Stimulated activated CD4-positive, alpha-beta T cell treated with anti-CD3 and anti-CD28 coated beads, Interleukin-4, amount 100 ng/mL, for 1 hour (primary cell): ENCODE data around the gene COL26A1.

Experiments
- DNase-seq: peaks from one replicate; pipeline ENCODE4 v3.0.0-alpha.2; 2020

Gene COL26A1

DNA sequence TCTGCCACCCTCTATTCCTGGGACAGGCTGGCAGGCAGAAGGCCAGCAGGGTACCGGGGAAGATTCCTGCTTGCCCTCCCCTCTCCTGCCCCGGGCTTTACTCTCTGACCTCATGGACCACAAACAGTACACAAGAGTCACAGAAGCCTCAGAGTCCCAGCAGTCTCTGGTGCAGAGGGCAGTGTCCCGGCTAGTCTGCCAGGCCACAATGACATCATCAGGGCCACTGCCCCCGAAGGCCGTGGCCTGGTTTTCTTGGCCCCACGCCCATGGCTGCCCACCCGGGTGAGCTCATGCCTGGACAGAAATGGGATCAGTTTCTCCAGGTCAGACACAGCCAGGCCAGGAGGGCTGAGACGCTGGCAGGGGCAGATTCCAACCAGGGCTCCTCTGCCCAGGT lies 174.5 kb downstream of the COL26A1 start:
- DNase-seq = no peak

DNA sequence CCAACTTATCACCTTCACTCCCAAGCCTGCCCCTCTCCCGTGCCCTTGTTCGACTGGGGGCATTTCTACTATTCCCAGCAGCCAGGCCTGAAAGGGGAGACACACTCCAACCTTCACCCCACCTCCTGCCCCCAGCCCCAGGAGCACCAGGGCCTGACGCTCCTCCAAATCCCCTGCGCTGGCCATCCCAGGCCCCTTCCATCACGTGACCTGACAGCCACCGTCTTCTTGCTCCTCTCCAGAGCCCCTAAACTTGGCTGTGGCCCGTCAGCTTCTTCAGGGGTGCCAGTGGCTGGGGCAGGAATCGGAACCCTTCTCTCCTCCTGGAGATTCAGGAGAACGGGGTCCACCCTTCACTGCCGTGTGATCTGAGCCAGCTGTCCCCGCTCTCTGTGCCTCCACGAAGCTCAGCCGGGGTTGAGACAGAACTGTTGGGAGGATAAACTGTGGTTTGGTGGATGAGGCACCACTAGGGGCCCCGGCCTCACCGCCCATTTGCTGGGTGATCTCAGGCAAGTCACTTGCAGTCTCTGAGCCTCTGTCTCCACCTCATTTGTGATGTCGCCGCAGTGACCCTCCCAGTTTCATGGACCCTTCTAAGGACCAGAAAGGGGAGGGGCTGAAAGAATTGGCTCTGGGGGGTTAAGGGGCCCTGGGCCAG lies 175.4 kb downstream of the COL26A1 start:
- DNase-seq = no peak

DNA sequence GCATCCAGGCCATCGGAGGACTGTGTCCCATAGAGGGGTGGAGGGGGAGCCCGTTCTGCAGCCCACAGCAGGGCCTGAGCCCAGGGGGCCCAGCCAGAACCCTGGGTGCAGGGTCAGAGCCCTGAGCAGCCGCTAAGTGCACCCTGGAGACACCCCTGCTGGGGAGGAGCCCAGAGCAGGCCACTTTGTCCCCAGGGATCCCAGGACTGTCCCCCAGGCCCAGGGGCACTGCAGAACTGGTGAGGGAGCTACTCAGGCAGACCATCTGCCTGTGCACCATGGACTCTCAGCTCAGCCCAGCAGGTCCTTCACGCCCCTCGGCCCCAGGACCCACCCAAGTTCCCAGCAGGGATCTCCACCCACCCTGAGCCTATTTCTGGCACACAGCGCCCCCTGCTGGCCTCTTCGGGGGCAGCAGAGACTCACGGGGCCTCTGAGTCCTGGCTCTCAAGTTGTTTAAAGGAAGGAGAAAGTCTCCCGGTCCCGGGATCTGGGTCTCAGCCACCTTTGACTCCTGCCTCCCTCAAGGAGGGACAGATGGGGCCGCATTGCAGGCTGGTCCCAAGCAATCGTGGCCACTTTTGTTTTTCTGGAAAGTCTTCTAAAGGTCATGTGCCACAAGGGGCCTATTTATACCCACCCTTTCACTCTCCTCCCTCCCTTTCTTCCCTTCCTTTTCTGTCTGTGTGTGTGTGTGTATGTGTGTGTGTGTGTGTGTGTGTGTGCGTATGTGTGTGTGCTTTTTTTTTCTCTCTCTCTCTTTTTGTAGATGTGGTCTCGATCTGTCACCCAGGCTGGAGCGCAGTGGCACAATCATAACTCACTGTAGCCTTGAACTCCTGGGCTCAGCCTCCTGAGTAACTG lies 176.2 kb downstream of the COL26A1 start:
- DNase-seq = peak; percentile 56

DNA sequence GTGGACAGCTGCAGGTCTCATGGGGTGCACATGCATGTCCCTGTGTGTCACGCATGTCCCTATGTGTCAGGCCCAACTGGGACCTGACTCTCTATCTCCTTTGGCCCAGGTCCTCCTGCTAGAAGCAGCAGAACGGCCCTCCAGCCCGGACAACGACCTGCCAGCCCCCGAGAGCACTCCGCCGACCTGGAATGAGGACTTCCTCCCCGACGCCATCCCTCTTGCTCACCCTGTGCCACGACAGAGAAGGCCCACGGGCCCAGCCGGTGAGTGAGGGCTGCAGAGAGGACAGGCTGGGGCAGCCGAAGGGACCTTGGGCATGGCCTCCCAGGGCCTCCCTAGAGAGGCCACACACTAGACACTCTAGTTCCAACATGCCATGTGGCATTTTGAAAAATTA lies 177.1 kb downstream of the COL26A1 start:
- no peak for DNase-seq

DNA sequence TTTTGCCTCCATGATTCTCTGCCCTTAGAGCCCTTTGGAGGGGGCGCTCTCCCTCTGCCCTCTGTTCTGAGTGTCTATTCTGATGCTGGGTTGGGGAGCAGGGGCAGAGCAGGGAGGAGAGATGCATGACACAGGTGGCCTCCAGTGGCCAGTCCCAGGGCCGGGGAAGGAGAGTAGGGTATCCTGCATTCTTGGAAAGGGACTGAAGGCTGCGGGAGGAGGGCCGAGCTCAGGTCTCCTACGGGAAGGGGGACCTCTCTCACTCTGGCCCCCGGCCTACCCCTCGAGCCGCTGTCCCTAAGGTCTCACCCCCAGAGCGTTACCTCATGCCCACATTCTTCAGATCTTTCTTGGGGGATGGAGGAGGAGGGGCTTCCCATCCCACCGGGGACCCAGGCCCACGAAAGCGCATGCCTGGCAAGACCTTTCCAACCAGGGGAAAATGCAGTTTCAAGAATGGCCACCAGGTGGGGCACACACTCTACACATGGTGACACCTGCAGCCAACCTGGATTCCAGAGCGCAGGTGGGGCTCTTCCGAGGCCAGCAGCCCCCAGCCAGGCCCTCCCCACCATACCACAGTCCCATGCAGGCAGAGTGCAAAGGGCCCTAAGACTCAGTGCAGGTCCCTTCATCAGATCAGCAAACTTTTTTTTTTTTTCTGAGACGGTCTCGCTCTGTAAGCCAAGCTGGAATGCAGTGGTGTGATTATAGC lies 180.0 kb downstream of the COL26A1 start:
- peak; percentile 76 for DNase-seq

DNA sequence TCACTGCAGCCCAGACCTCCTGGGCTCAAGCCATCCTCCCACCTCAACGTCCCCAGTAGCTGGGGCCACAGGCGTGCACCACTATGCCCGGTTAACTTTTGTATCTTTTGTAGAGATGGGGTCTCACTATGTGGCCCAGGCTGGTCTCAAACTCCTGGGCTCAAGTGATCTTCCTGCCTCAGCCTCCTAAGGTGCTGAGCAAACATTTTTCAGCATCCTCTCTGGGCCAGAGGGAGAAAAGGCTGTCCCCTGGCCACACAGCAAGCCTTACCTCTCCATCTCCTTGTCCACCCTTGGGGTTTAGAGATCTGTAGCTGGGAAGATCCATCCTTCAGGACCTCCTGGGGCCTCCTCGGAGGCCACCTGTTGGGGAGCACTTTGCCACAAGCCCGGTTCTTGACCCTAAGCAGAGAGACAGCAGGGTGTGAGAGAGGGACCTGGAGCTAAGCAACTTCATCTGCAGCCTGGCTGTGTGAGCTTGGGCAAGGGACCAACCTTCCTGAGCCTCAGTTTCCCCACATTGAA lies 180.6 kb downstream of the COL26A1 start:
- DNase-seq = no peak

DNA sequence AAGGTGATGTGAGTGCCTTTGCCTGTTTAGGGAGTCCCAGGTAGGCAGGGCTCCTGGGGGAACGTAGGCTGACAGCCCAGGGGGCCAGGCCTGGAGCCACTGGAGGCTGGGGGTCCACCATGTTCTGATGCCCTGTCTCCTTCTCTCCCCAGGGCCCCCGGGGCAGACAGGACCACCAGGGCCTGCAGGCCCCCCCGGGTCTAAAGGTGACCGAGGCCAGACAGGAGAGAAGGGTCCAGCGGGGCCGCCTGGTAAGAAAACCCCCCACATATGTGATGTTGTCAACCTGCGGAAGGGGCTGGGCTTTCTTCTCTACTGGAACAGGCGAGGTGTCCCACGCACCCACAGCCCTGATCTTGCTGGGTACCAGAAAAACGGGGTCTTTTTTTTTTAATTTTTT lies 181.2 kb downstream of the COL26A1 start:
- DNase-seq = no peak

DNA sequence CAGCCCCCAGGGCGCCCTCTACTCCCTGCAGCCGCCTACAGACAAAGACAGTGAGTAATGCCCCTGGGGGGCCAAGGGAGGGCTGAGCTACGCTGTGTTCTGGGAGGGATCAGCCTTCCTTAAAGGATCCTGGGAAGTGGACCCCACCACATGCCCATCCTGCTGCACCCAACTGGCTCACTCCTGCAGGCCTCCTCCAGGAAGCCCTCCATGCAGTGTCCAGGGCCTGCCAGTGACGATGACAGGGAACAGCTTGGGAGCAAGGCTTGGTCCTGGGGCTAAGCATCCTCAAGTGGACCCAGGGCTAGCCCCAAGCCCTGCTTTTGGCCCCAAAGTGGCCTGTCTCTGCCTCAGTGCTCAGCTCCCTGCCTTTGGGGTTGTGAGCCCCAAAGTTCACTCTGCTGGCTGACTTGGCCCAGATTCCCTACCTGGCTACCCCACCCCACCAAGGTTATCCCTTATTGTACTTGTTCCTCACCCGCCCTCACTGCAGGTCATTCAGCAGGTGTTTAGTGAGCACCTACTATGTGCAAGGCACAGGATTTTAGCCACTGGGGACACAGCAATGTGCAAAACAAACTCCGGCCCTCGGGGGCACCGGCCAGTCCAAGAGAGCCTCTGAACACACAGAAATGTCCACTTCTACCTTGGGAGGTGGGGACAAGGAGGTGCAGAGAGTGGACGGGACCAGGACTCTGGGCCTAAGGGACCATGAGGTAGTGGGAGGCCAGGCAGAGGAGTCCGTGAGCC lies 182.9 kb downstream of the COL26A1 start:
- no peak for DNase-seq

DNA sequence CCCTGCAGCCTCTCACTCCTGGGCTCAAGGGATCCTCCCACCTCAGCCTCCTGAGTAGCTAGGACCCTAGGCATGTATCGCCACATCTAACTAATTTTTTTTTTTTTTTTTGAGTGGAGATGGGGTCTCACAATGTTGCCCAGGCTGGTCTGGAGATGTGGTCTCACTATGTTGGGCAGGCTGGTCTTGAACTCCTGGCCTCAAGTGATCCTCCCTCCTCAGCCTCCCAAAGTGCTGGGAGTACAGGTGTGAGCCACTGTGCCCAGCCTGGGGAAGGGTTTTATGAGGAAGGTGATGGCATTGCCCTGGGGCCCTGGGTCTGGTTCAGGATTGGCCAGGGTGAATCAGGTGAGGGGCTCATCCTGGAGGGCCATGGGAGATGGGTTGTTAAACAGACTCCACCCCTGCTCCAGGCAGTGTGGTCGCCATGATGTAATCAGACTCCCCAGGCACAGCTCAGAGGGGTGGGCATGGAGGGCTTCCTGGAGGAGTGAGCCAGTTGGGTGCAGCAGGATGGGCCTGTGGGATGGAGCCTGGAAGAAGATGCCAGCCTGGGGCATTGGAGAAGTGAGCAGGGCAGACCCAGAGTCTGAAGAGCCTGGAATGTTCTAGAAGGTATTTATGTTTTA lies 183.7 kb downstream of the COL26A1 start:
- no peak for DNase-seq

DNA sequence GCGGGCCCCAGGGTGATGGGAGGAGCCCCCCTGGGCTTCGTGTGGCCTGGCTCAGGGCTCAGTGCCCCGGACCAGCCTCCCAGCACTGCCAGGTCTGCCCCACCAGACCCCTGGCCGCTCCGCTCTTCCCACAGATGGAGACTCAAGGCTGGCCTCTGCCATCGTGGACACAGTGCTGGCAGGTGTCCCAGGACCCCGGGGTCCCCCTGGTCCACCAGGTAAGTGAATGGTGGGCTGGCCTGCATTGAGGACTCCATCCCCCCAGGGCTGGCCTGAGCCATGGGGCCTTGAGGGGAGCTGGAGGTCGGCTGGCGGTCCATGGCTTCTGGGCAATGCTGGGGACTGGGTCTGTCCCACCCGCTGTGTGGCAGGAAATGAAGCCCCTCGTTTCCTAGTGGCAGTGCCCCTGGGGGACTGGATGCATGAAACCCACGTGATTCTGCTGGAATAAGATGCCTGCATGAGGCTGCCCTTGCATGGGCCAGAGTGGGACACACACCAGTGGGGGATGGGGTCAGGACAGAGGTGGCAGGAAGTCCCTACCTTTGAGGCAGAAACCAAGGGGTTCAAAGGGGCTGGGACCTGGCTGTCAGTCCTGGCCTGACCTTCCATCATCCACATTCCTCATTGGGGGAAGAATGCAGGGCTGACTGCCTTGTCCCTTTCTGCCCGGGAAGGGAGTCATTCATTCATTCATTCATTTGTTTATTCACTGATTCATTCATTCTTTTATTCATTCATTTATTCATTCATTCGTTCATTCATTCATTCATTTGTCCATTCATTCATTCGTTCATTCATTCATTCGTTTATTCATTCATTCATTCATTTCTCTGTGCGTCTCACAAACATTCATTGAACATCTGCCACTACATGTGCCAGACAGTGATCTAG lies 184.6 kb downstream of the COL26A1 start:
- DNase-seq = no peak

DNA sequence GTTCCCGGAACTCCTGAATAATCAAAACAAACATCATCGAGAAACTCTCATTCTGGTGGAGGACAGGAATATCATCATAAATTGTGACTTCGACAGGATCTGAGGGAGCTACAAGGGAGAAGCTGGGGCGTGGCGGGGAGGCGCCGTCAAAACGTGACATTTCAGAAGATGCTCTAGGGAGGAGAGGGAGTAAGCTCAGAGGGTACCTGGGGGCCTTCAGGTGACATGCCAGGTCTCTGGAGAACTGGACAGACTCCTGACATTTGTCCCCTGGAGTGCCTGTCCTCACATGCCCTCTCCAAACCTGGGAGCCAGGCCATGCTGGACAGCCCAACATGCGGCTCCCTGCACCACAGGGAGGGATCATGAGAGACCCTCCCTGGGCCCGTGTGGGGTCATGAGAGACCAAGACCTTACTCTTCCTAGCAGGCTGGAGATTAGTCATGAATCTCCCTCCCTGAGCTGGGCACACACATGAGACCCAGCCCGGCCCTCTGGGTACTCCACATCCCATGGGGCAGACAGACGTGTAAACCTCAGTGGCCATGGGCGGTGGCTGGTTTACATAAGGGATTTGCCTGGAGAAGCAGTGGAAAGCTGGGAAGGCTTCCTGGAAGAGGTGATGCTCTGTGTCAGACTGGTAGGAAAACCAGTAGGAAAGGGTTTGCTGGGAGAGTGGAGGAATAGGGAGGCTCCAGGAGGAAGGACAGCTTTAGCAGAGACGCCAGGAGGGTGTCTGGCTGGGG lies 185.4 kb downstream of the COL26A1 start:
- DNase-seq = no peak

DNA sequence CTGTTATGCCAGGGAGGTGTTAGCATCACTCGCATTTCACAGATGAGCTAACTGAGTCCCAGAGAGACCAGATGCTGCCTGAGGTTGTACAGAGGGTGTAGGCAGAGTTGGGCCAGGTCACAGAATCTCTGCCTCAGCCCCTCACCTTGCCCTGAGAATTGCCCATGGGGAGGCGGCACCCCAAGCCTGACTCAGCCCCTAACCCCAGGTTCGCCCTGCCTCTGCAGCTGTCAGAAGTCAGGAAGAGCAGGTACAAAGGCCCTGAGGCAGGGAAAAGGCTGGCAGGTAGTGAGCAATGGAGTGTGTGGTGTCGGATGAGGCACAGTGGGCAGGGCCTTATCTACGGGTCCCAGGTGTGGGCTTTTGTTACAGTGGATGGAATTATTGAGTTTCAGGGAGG lies 187.1 kb downstream of the COL26A1 start:
- DNase-seq = no peak

DNA sequence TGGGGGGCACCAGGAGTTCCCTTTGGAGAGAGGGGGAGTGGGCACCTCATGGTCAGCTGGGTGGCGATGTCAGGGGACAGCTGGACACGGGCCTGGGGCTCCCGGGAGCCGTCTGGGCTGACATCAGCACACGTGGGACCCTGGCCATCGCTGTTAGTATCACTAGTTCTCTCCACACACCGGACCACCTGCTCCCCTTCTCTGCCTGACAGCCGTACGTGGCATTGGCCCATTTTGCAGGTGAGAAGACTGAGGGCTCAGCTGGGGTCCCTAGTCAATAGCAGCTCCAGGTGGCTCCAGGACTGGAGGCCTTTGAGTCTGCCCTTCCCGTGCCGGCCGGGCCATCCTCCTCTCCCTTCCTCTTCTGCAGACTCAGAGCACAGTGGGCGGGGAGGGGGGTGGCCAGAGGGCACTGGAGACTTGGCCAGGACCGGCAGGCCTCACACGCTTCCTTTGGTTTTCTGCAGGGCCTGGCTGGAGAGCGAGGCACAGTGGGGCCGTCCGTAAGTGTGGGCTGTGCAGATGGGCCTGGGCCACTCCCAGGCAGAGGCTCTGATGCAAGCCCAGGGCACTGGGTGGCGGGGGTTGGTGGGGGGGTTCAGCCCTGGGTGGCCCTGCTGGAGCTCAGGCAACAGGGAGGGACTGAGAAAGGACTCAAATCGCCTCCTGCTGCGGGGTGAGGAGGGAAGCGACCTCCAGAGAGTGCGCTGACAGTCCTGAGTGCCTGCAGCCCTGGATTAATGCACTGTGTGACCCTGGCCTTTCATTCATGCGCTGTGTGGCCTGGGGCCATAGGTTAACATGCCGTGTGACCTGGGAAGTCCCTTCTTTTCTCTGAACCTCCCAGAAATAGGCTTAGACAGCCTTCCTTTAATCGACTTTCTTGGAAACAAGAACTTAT lies 188.2 kb downstream of the COL26A1 start:
- DNase-seq = no peak

DNA sequence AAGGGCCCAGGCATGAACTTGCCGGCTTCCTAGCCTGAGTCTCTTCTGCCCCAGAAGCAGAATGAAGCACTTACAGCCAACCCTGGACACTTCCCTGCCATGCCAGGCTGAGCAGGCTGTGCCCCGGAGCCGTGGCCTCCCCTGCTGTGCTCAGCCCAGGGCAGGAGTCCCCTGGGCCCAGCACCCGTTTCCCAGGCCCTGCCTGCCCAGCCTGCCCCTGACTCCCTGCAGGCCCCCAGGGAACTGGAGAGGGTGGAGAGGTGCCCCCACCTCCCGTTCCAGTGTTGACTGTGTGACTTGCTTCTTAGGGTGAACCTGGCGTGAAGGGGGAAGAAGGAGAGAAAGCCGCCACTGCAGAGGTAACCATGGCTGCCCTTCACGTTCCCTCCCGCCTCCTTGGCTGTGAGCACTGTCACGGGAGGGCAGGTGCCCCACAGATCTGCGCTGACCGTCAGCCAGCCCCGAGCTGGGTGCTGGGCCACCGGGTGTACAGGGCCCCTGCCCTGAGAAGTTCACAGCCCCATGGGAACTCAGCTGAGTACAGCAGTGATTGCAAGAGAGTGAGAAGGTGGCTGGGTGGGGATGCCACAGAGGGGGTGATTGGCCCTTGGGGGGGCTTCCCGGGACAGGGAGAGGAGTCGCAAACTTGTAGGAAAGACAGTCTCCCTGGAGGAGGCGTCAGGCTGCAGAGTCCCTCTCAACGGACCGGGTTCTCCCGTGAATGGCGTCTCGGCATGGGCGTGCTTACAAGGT lies 190.5 kb downstream of the COL26A1 start:
- no peak for DNase-seq

DNA sequence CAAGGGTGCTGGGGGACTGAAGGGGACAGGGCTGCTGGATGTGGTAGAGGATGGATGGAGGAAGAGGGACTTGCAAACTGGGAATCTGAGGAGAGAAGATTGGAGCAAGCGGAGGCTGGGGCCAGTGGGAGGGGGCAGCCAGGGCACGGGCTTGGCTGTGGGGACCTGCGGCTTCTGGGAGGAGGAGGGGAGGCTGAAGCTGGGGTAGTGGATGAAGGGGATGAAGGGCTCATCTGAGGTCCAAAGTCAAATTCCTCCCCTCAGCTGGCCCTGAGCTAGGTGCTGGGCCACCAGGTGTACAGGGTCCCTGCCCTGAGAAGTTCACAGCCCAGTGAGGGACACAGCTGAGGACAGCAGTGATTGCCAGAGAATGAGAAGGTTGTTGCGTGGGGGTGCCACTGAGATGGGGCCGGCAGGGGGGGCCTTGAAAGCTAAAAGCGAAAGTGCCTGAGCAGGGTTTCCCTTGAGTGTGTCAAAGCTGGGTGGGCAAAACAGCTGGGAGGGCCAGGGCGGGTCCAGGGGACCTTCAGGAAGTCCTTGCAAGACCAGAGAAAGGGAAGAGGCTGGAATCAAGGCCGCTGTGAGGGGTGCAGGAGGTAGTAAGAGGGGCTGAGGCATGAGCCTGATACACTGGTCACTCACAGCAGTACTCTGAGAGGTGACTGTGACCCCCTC lies 191.2 kb downstream of the COL26A1 start:
- DNase-seq = no peak

DNA sequence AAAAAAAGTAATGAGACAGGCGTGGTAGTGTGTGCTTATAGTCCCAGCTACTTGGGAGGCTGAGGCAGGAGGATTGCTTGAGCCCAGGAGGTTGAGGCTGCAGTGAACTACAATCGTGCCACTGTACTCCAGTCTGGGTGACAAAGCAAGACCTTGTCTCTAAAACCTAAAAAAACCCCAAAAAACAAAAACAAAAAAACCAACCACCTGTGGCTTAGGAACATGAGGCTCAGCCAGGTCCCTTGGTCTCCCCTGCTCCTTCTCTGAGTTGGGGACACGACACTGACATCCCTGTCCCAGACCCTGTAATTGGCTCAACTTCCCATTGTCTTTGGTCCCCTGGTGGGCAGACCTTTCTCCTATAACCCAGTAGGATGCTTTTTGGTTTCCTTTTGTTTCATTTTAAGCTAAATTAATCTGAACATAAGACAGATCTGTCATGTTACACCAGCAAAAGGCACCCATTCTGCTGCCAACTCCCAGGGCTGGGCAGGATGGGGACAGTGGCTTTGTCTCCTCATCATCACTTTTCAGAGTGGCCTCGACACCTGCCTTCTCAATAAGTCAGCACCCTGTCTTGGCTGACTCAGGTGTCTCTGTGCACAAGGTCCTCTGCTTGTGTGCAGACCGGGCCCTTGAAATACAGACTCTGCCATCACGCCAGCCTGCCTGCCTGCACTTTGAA lies 192.1 kb downstream of the COL26A1 start:
- no peak for DNase-seq

DNA sequence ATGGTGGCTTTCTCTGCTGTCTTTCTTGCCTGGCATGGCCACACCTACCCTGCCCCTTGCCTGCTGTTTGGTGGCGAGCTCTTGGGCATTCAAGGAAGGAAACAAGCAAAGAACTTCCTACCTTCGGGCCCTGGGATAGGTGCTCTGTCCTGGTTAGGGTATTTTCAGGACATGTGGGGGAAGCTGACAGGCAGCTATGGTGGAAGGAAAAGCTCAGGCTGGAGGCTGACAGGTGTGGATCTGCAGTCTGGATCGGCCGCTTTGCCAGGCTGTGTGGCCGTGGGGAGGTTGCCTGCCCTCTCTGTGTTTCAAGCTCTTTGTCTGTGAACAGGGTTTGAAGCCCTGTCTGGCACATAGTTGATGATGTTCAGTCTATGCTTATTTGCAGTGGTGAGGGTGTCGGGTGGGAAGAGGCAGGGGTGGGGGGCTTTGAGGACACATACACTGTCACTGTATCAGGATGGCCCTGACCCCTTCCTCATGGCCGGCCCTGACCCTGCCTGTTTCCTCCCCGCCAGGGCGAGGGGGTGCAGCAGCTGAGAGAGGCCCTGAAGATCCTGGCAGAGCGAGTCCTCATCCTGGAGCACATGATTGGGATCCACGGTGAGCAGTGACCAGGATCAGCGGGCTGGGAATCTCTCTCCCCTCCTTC lies 192.7 kb downstream of the COL26A1 start:
- no peak for DNase-seq
